HepG2 (cell line): ENCODE data around the gene PODXL2. TPM values are rescaled to one million over a fixed set of nuclear protein-coding genes. Genes with fewer than 3 reads are reported as not detected.

ENCODE experiments used
- ATAC-seq: fragments of 200-7000 bp; cut with Tn5 transposase; 3 replicates; pipeline ENCODE4 v1.9.1; 2020; ENCODE audit warnings: mild to moderate bottlenecking, moderate library complexity
- BruUV-seq: library from RNA; stranded (reverse); fragments of 400-500 nt; replicated peaks from 2 replicates; lab custom pipeline; 2021; lab: Mats Ljungman, UMichigan
- CTCF ChIA-PET: fragments of 300-600 bp; formaldehyde crosslinking; extraction: SDS; loops from one replicate; lab custom pipeline; 2021; ENCODE audit warnings: low total read pairs, inconsistent platforms, low intra/inter-chr PET ratio; lab: Yijun Ruan, JAX
- POLR2A ChIA-PET: fragments of 350-600 bp; sonication (Branson Sonifier 250); formaldehyde crosslinking; loops from one replicate; lab custom pipeline; 2020; ENCODE audit warnings: antibody characterized with exemption, inconsistent platforms; lab: Yijun Ruan, JAX
- DNase-seq: peaks from one replicate; pipeline ENCODE4 v3.0.0-alpha.2; 2015; ENCODE audit warnings: low spot score
- FAIRE-seq: peaks from 3 replicates; lab custom pipeline; 2011; peaks lifted over from hg19 to GRCh38; lab: Jason Lieb, UNC
- H2AFZ ChIP-seq: one replicate; pipeline ENCODE4 v1.6.1; 2011; ENCODE audit warnings: low read length, inconsistent platforms
- H3K27ac ChIP-seq: fragments of 300-600 bp; 3 replicates; pipeline ENCODE4 v1.8.0; 2011; ENCODE audit warnings: mixed run types, mild to moderate bottlenecking, mixed read lengths, low read length, inconsistent platforms; ENCODE audit not compliant: insufficient read depth; ENCODE audit errors: extremely low read length
- H3K27me3 ChIP-seq, 2 experiments: fragments of 200-600 bp in 1 of 2; 2 replicates in 1 of 2; 3 replicates in 1 of 2; pipeline versions ENCODE4 v1.6.0 to v1.8.0; 2011; ENCODE audit warnings: low read length in 2 of 2, mild to moderate bottlenecking in 2 of 2, moderate library complexity in 2 of 2, inconsistent platforms in 1 of 2; ENCODE audit not compliant: insufficient read depth in 2 of 2, control insufficient read depth in 1 of 2
- H3K36me3 ChIP-seq, 2 experiments: fragments of 200-600 bp in 1 of 2; replicated peaks in 1 of 2; 2 replicates in 1 of 2; 3 replicates in 1 of 2; pipeline versions ENCODE4 v1.5.1 to v1.8.0; 2011; ENCODE audit warnings: low read length in 2 of 2, inconsistent platforms in 1 of 2; ENCODE audit not compliant: insufficient read depth in 2 of 2, control insufficient read depth in 1 of 2
- H3K4me1 ChIP-seq: 2 replicates; pipeline ENCODE4 v1.5.1; 2012; ENCODE audit warnings: low read length, inconsistent platforms; ENCODE audit not compliant: insufficient read depth
- H3K4me2 ChIP-seq: 2 replicates; pipeline ENCODE4 v1.6.0; 2011; ENCODE audit warnings: low read depth, low read length, inconsistent platforms
- H3K4me3 ChIP-seq, 3 experiments: fragments of 200-600 bp in 1 of 3; sonication (generic), shearing (Covaris generic) in 1 of 3; replicated peaks in 1 of 3; 2 replicates each; pipeline ENCODE4 v1.5.1; 2011 to 2016; ENCODE audit warnings: low read length in 3 of 3, inconsistent platforms in 2 of 3, low read depth in 2 of 3, mild to moderate bottlenecking in 2 of 3, control low read depth in 1 of 3, mixed read lengths in 1 of 3; ENCODE audit not compliant: insufficient read depth in 1 of 3
- H3K79me2 ChIP-seq: one replicate; pipeline ENCODE4 v1.6.1; 2011; ENCODE audit warnings: low read length, inconsistent platforms; ENCODE audit not compliant: insufficient read depth
- H3K9ac ChIP-seq: 2 replicates; pipeline ENCODE4 v1.6.0; 2011; ENCODE audit warnings: mild to moderate bottlenecking, low read depth, low read length, inconsistent platforms; ENCODE audit not compliant: insufficient read depth
- H3K9me3 ChIP-seq: 2 replicates; pipeline ENCODE4 v1.5.1; 2012; ENCODE audit warnings: mild to moderate bottlenecking, low read length
- H4K20me1 ChIP-seq: 2 replicates; pipeline ENCODE4 v1.6.0; 2011; ENCODE audit warnings: inconsistent platforms, mild to moderate bottlenecking, low read length, moderate library complexity; ENCODE audit not compliant: insufficient read depth
- ADNP ChIP-seq: sonication (generic); formaldehyde crosslinking; IDR thresholded peaks from 2 replicates; pipeline ENCODE4 v1.4.0; 2020; ENCODE audit warnings: missing genetic modification reagents
- RFX1 ChIP-seq: fragments of 450-650 bp; IDR thresholded peaks from 2 replicates; pipeline ENCODE4 v1.6.1; 2017
- SETDB1 ChIP-seq: sonication (generic); formaldehyde crosslinking; IDR thresholded peaks from 2 replicates; pipeline ENCODE4 v1.5.1; 2020; ENCODE audit warnings: missing genetic modification reagents, mild to moderate bottlenecking, borderline replicate concordance
- WGBS: methylation state at CpG from one replicate; pipeline ENCODE4 v1.1.6; 2017; ENCODE audit warnings: low lambda C conversion rate; 5-methylcytosine and 5-hydroxymethylcytosine counted together
- in situ Hi-C: cut with HindIII; loops from 2 replicates; pipeline ENCODE4 v1.10.0; 2017; ENCODE audit warnings: low pct_unique_long_range_greater_than_20kb; ENCODE audit not compliant: extremely low pct_ligation_motif_present
- intact Hi-C: fragments of 100-400 bp; cut with micrococcal nuclease; formaldehyde crosslinking; loops from one replicate; pipeline ENCODE4 v1.10.0; 2022; ENCODE audit not compliant: unreplicated experiment
- polyA plus RNA-seq, 8 experiments: library from polyadenylated mRNA; depleted of rRNA in 3 of 8; stranded (reverse) in 7 of 8; unstranded in 1 of 8; fragments of >200 nt; fragmentation: Illumina TruSeq in 4 of 8; extraction: Trizol in 4 of 8; gene quantifications; 2 replicates each; pipeline versions ENCODE4 v1.2.1 to v1.2.3, GENCODE V29; 2011 to 2016; ENCODE audit warnings: low read depth in 4 of 8, missing spikeins in 1 of 8, mixed read lengths in 1 of 8; ENCODE audit not compliant: insufficient read depth in 1 of 8
- total RNA-seq, 5 experiments: library from RNA; depleted of rRNA; stranded (reverse); fragments of >200 nt; fragmentation: Illumina TruSeq; extraction: Trizol; gene quantifications; 2 replicates each; pipeline ENCODE4 v1.2.3, GENCODE V29; 2016; ENCODE audit warnings: low read depth in 1 of 5
- TF ChIP-seq, protein P1 (sequence below): sonication (generic); formaldehyde crosslinking; IDR thresholded peaks from 2 replicates; pipeline ENCODE4 v1.5.0; 2020; ENCODE audit warnings: mild to moderate bottlenecking, missing genetic modification reagents

The PODXL2 gene
- total and polyA plus RNA-seq, 2 of the 13 experiments (the other 11 are each of a cell fraction or from before 2014, with no cell fraction given) = 20.4 to 25.1 TPM

DNA sequence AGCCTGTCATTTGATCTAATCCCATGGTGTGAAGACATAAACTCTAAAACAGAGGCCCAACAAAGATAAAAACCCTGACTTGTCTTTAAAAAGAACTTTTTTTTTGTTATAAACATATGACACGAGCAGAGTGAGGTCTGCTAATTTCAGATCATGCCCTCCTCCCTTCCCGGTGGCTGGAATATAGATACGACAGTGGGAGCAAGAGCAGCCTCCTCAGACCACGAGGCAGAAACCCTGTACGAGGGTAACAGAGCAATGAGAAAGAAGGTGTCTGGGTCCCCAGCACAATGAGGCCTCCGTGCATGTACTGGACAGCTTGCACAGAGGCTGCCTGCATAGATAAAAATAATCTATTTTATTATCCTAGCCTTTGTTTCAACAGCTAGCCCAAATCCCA, 44.3 kb upstream of the PODXL2 start (continued):
- TF ChIP-seq, protein P1, sequence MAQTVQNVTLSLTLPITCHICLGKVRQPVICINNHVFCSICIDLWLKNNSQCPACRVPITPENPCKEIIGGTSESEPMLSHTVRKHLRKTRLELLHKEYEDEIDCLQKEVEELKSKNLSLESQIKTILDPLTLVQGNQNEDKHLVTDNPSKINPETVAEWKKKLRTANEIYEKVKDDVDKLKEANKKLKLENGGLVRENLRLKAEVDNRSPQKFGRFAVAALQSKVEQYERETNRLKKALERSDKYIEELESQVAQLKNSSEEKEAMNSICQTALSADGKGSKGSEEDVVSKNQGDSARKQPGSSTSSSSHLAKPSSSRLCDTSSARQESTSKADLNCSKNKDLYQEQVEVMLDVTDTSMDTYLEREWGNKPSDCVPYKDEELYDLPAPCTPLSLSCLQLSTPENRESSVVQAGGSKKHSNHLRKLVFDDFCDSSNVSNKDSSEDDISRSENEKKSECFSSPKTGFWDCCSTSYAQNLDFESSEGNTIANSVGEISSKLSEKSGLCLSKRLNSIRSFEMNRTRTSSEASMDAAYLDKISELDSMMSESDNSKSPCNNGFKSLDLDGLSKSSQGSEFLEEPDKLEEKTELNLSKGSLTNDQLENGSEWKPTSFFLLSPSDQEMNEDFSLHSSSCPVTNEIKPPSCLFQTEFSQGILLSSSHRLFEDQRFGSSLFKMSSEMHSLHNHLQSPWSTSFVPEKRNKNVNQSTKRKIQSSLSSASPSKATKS (CRISPR knock-in tag) = no peak
- TF ChIP-seq ADNP (CRISPR knock-in tag) = no peak

DNA sequence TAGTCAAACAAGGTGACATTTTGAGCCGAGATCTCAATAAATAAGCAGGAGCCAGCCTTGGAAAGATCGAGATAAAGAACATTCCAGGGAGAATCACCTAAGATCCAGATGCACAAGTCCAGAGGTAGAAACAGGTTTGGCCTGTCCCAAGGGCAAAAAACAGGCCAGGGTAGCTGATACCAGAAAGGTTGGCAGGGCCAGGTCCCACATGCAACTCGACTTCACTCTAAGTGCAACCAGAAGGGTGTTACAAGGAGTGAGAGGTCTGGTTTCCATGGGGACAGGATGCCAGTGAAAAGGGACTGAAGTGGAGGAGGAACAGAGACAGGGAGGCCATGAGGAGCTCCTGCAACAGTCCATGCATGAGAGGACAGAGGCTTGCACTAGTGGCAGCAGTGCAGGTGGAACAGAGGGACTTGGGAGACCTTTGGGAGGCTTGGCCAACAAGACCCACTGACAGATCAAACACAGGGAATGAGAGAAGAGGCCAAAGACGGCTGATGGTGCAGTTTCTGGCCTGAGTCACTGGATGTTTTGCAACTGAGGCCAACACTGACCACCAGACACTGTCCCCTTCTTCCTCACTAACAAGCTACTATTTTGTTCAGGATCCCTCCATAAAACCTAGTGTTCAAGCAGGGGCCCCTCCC, 43.7 kb upstream of the PODXL2 start:
- intact Hi-C loops (no loop called here), in situ Hi-C loops (no loop called here)
- no peak overlapping the region for H3K27ac ChIP-seq
- no peak for ATAC-seq
- no peak overlapping the region for H3K4me2 ChIP-seq
- BruUV-seq = no TSS peak
- peaks cover 27% of the 10 kb centered on the region for H3K79me2 ChIP-seq
- no peak for FAIRE-seq
- no peak overlapping the region for H3K9ac ChIP-seq
- POLR2A ChIA-PET = no interaction called here
- H2AFZ ChIP-seq = no peak overlapping the region
- CTCF ChIA-PET = no interaction called here
- H3K4me1 ChIP-seq = peaks cover 23% of the 10 kb centered on the region
- H3K27me3 ChIP-seq = no peaks in the 10 kb centered on the region; a peak in 1 of 5 replicates
- DNase-seq = no peak
- H3K36me3 ChIP-seq = 0 out of 5 replicates have a peak, but pooled peaks cover 0 to 12% of the 10 kb centered on the region in 2 experiments
- H3K9me3 ChIP-seq = no peaks in the 10 kb centered on the region
- no peak for TF ChIP-seq RFX1
- TF ChIP-seq SETDB1 = no peak
- WGBS = 92% methylated on average over 4 of the region's 4 CpGs
- H4K20me1 ChIP-seq = peaks cover 18% of the 10 kb centered on the region; the same call in 1 of the 2 replicates
- no peak overlapping the region for H3K4me3 ChIP-seq
